LNCaP clone FGC (cell line): ENCODE results near the gene CCDC7.
"Not testable (repeated sequence)": the region's sequence is repeated elsewhere in the genome, so short reads cannot be mapped to it uniquely, and the experiment has no call there.

Experiments used
- DNase-seq: peaks from one replicate; pipeline ENCODE4 v3.0.0-alpha.2; 2011; ENCODE audit warnings: low read depth
- H3K4me3 ChIP-seq: 2 replicates; pipeline ENCODE4 v1.5.1; 2011; ENCODE audit warnings: mild to moderate bottlenecking, low read depth, low read length, control low read depth
- TF ChIP-seq, protein P1 (sequence below): IDR thresholded peaks from 2 replicates; pipeline ENCODE4 v1.5.1; 2012; ENCODE audit warnings: mild to moderate bottlenecking; ENCODE audit not compliant: control insufficient read depth, insufficient read depth; ENCODE audit errors: extremely low read depth

The CCDC7 gene

GRCh38 chr10:32893434-32893833, 447.5 kb downstream of the CCDC7 start:
- TF ChIP-seq, protein P1, sequence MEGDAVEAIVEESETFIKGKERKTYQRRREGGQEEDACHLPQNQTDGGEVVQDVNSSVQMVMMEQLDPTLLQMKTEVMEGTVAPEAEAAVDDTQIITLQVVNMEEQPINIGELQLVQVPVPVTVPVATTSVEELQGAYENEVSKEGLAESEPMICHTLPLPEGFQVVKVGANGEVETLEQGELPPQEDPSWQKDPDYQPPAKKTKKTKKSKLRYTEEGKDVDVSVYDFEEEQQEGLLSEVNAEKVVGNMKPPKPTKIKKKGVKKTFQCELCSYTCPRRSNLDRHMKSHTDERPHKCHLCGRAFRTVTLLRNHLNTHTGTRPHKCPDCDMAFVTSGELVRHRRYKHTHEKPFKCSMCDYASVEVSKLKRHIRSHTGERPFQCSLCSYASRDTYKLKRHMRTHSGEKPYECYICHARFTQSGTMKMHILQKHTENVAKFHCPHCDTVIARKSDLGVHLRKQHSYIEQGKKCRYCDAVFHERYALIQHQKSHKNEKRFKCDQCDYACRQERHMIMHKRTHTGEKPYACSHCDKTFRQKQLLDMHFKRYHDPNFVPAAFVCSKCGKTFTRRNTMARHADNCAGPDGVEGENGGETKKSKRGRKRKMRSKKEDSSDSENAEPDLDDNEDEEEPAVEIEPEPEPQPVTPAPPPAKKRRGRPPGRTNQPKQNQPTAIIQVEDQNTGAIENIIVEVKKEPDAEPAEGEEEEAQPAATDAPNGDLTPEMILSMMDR: no peak
- no peak for DNase-seq
- H3K4me3 ChIP-seq: no peak overlapping the region

- DNase-seq: no peak
- no peak overlapping the region for H3K4me3 ChIP-seq
- TF ChIP-seq, protein P1: no peak
Observed at GRCh38 chr10:32893916-32894664, 448.1 kb downstream of the CCDC7 start.

DNA sequence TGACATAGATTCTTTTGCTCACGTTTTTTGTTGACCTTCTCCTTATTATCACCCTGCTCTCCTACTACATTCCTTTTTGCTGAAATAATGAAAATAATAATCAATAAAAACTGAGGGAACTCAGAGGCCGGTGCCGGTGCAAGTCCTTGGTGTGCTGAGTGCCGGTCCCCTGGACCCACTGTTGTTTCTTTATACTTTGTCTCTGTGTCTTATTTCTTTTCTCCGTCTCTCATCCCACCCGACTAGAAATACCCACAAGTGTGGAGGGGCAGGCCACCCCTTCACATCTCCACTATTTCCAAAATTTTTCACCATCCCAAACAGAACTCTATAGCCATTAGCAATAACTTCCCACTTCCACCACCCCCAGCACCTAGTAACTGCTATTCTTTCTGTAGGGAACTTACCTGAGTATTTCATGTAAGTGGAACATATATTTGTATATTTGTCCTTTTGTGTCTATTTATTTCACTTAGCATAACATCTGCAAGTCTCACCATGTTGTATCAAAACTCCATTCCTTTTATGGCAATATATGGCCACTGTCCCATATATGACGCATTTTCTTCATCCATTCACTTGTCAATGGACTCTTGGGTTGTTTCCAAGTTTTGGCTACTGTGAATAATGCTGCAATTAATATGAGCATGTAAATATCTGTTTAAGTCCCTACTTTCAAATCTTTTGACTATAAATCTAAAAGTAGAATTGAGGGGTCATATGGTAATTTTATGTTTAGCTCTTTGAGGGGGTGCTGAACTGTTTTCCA, 449.4 kb downstream of the CCDC7 start:
- not testable (repeated sequence) for DNase-seq, H3K4me3 ChIP-seq

DNA sequence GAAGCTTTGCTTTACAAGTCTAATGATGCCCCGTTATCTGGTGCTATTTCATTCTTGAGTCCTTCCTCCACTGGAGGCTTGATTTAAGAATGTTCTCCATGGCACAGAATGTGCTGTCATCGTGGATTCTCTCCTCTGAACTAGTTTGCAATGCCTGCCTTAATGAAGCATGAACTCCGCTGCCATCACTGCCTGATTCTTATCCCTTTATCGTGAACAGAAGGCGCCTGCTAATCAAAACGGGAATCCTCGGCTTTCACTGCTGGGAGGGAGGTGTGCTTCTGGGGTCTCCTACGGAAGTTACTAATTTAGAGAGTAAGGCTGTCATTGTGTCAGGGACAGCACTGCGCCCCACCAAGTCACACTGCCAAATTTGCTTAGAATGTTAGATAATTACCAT, 455.9 kb downstream of the CCDC7 start:
- H3K4me3 ChIP-seq: no peak overlapping the region
- no peak for DNase-seq
- TF ChIP-seq, protein P1: no peak

- no peak for DNase-seq
- no peak overlapping the region for H3K4me3 ChIP-seq
- TF ChIP-seq, protein P1: no peak
Observed at GRCh38 chr10:32905466-32905865, 459.5 kb downstream of the CCDC7 start.

GRCh38 chr10:32906595-32906994, 460.7 kb downstream of the CCDC7 start:
- TF ChIP-seq, protein P1: no peak
- DNase-seq: no peak
- H3K4me3 ChIP-seq: no peak overlapping the region

DNA sequence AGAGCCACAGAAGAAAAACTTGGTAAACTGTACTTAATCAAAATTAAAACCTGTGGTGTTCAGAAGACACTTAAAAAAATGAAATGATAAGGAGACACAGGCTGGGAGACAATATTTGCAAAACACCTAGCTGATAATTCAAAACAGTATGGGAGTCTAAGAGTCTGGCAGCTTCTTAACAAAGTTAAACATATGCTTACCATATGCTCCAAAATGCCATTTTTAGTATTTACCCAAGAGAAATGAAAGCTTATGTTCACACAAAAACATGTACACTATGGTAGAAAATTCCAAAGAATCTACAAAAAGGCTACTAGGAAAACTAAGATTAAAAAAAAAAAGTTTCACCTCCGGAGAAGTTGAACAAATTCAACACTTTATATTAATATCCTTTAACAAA, 463.5 kb downstream of the CCDC7 start:
- TF ChIP-seq, protein P1: no peak
- no peak for DNase-seq
- H3K4me3 ChIP-seq: no peak overlapping the region

GRCh38 chr10:32909970-32910369, 464.0 kb downstream of the CCDC7 start:
- not testable (repeated sequence) for H3K4me3 ChIP-seq, DNase-seq
